ENCODE data around the gene STMN3. TPM values are rescaled to one million over a fixed set of nuclear protein-coding genes. Genes with fewer than 3 reads are reported as not detected.

The STMN3 gene
- total and polyA plus RNA-seq, 8 donors = 12.6 to 47.0 (median 34.4) TPM

DNA sequence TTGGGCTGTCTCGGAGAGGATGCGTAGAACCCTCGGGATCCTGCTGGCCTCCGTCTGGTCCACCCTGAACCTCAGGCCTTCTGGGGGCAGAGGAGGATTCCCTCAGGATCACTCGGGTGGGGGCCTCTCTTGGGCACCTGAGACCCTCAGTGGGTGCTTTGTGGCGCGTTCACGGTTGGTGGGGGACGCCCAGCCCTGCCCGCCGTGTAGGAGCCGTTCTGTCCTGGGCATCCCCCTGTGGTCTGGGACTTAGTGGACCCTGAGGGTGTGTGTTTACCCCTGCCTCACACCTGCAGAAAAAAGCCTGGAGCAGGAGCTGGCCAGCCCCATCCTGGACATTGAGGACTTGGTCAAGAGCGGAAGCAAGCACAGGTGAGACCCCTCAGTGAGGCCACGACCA lies 12.5 kb upstream of the STMN3 start:
- H3K4me1 ChIP-seq = no peaks in the 10 kb centered on the region
- TF ChIP-seq, protein P1, sequence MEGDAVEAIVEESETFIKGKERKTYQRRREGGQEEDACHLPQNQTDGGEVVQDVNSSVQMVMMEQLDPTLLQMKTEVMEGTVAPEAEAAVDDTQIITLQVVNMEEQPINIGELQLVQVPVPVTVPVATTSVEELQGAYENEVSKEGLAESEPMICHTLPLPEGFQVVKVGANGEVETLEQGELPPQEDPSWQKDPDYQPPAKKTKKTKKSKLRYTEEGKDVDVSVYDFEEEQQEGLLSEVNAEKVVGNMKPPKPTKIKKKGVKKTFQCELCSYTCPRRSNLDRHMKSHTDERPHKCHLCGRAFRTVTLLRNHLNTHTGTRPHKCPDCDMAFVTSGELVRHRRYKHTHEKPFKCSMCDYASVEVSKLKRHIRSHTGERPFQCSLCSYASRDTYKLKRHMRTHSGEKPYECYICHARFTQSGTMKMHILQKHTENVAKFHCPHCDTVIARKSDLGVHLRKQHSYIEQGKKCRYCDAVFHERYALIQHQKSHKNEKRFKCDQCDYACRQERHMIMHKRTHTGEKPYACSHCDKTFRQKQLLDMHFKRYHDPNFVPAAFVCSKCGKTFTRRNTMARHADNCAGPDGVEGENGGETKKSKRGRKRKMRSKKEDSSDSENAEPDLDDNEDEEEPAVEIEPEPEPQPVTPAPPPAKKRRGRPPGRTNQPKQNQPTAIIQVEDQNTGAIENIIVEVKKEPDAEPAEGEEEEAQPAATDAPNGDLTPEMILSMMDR (IDR thresholded peaks at IDR 0.05) = no peak
- intact Hi-C loops (cut with DNase I) = no loop called here
- ATAC-seq (no peak), DNase-seq (no peak)
- no peaks in the 10 kb centered on the region for H3K9me3 ChIP-seq
- H3K27me3 ChIP-seq = no peaks in the 10 kb centered on the region
- H3K4me3 ChIP-seq = no peak overlapping the region
- H3K36me3 ChIP-seq = peaks cover 0 to 83% of the 10 kb centered on the region in 2 donors
- no peak overlapping the region for H3K27ac ChIP-seq

DNA sequence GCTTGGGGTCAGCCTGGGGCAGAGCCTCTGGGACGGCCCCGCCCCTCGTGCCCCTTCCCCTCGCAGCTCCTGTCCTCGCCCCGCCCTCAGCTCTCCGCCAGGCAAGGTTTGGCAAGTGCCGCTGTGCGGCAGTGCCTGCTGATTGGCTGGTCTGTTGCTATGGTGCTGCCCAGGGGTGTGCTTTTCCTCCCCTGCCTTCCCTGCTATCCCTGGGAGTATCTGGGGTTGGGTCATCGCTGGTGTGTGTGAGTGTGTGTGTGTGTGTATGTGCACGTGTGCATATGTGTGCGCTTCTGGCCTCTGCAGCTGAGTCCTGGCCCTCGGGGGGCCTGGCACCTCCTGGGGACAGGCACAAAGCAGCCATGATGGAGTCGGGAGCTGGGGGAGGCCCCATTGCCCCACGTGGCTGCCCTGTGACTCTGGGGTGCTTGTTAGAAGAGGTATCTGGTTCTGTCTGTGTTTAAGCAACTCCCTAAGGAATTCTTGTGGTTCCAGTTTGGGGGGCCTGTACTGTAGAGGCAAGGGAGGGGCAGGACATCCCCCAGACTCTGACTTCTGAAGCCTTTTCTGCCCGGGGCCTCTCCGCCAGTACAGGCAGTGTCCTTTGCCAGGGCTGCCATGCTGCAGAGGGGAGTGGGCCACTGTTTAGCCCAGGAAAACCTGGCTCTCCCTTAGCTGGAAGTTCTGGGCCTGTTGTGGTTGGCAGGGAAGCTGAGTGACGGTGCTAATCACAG lies 11.8 kb upstream of the STMN3 start:
- peaks cover 0 to 3% of the 10 kb centered on the region in 2 donors for H3K4me1 ChIP-seq
- H3K4me3 ChIP-seq = no peak overlapping the region
- H3K27me3 ChIP-seq = no peaks in the 10 kb centered on the region
- H3K9me3 ChIP-seq = no peaks in the 10 kb centered on the region
- TF ChIP-seq, protein P1 (IDR thresholded peaks at IDR 0.05) = no peak
- intact Hi-C loops (cut with DNase I) = no loop called here
- peak in 1 of 4 donors; percentile 75 for DNase-seq
- no peak overlapping the region for H3K27ac ChIP-seq
- peaks cover 0 to 85% of the 10 kb centered on the region in 2 donors for H3K36me3 ChIP-seq
- no peak for ATAC-seq

DNA sequence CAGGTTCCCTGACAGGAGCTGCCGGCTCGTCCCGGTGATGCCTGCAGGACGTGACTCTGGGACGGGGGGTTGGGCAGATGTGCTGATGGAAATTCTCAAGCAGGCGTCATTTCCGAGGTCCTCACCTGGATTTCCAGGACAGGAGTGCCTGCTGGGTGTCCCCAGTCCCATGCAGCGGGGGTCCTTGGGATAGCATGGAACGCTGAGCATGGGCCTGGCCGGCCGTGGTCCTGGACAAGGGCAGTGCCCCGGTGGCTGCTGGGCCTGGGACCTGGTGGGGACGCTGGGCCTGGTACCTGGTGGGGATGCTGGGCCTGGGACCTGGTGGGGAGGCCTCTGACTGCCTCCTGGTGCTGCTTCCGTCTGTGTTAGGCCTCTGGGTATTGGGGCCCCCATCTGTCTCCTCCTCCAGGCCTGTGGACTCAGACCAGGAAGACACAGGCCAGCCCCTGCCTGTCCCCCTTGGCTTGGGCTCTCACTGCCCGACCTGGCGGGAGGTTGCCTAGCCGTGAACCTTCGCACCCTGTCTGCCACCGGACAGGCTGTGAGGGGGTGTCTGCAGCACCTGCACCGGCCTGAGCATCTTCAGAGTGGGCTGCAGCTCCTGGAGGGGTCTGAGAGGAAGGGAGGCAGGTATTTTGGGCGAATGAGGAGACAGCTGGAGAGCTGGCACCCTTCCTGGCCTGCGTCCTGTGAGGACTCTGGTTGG lies 11.1 kb upstream of the STMN3 start:
- intact Hi-C loops (cut with DNase I) = no loop called here
- ATAC-seq (no peak), DNase-seq (peak in 1 of 4 donors; percentile 71)
- H3K9me3 ChIP-seq = no peaks in the 10 kb centered on the region
- peaks cover 0 to 84% of the 10 kb centered on the region in 2 donors for H3K36me3 ChIP-seq
- H3K4me1 ChIP-seq = peaks cover 3 to 11% of the 10 kb centered on the region in 2 donors
- no peak overlapping the region for H3K27ac ChIP-seq
- TF ChIP-seq, protein P1 (IDR thresholded peaks at IDR 0.05) = no peak
- no peaks in the 10 kb centered on the region for H3K27me3 ChIP-seq
- no peak overlapping the region for H3K4me3 ChIP-seq

DNA sequence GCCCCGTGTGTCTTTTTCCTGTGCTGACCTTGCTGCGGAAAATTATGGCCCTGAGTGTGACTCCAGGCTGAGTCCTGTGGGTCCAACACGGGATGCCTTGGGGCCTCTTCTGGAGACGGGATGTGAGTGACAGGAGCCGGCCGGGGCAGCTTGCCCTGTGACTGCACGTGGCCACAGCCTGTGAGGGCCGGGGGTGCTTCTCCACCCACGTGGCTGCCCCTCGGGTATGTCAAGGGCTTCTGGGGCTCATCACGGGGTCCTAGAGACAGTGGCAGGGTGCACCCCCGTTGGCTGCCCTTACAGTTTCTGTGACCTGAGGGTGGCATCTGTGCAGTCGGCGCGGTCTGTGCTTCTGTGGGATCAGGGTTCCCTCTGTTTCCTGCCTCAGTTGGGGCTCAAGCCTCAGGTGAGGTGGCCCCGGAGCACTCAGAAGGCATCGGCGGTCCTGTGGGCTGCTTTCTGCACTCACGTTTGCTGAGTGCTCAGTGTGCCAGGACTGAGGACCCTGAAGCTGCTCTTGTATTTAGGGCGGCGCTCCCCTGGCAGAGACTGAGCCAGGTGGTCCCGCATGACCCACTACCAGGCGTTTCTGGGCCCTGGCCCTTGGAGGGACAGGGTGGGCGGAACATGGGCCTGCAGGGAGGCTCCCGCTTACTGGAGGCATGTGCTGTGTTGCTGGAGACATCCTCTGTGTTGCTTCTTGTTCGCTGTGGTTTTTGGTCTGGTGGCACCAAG lies 10.3 kb upstream of the STMN3 start:
- peaks cover 0 to 76% of the 10 kb centered on the region in 2 donors for H3K36me3 ChIP-seq

More for the DNA sequence above, 10.3 kb upstream of the STMN3 start:
- Histone ChIP-seq H3K27ac (no peak overlapping the region), H3K4me3 (no peak overlapping the region), H3K4me1 (peaks cover 7 to 15% of the 10 kb centered on the region in 2 donors), H3K27me3 (no peaks in the 10 kb centered on the region), H3K9me3 (no peaks in the 10 kb centered on the region)
- intact Hi-C loops (cut with DNase I) = no loop called here
- TF ChIP-seq, protein P1 (IDR thresholded peaks at IDR 0.05) = no peak
- DNase-seq (peak in 1 of 4 donors; percentile 55), ATAC-seq (no peak)

All from left lung (tissue), 10 donors.